OCI-LY3 (cell line): Measurements from ENCODE around the gene ACOT7.

Experiments used
- H2AFZ ChIP-seq: fragments of 200-600, 300-600 bp; shearing (Covaris generic); 2 replicates; pipeline ENCODE4 v1.6.0; 2014; ENCODE audit warnings: antibody characterized with exemption, low read depth, low read length
- H3K27ac ChIP-seq: fragments of 200-600, 300-600 bp; sonication (generic); 2 replicates; pipeline ENCODE4 v1.5.1; 2014; ENCODE audit warnings: mild to moderate bottlenecking, low read length, moderate library complexity, mixed read lengths
- H3K27me3 ChIP-seq: fragments of 200-600, 300-600 bp; sonication (generic); 2 replicates; pipeline ENCODE4 v1.6.1; 2014; ENCODE audit warnings: low read depth, low read length, mixed read lengths
- H3K36me3 ChIP-seq: fragments of 200-600, 300-600 bp; sonication (generic); replicated peaks from 2 replicates; pipeline ENCODE3; 2014; ENCODE audit warnings: low read depth, low read length, mixed read lengths
- H3K4me1 ChIP-seq: fragments of 300-600, 200-600 bp; sonication (generic); 2 replicates; pipeline ENCODE4 v1.6.1; 2014; ENCODE audit warnings: low read length, mixed read lengths
- H3K4me2 ChIP-seq: fragments of 200-600, 300-600 bp; sonication (generic); 2 replicates; pipeline ENCODE4 v1.6.1; 2014; ENCODE audit warnings: low read length, mixed read lengths
- H3K4me3 ChIP-seq: fragments of 300-600, 200-600 bp; sonication (generic); 2 replicates; pipeline ENCODE4 v1.5.1; 2014; ENCODE audit warnings: antibody characterized with exemption, mild to moderate bottlenecking, low read length, moderate library complexity
- H3K79me2 ChIP-seq: fragments of 300-600, 200-600 bp; shearing (Covaris generic); 2 replicates; pipeline ENCODE4 v1.6.1; 2014; ENCODE audit warnings: mild to moderate bottlenecking, low read length, mixed read lengths
- H3K9ac ChIP-seq: fragments of 300-600, 200-600 bp; shearing (Covaris generic); 2 replicates; pipeline ENCODE4 v1.6.0; 2014; ENCODE audit warnings: mild to moderate bottlenecking, low read length, moderate library complexity
- H3K9me3 ChIP-seq: fragments of 200-600, 300-600 bp; shearing (Covaris generic); 2 replicates; pipeline ENCODE4 v1.6.1; 2014; ENCODE audit warnings: low read length, mixed read lengths; ENCODE audit not compliant: insufficient read depth
- H4K20me1 ChIP-seq: fragments of 200-600, 300-600 bp; sonication (generic); 2 replicates; pipeline ENCODE4 v1.6.1; 2016; ENCODE audit warnings: low read length, mixed read lengths; ENCODE audit not compliant: insufficient read depth
- EZH2phosphoT487 ChIP-seq: fragments of 200-600 bp; shearing (Covaris generic); IDR thresholded peaks from 2 replicates; pipeline ENCODE4 v1.6.1; 2018; ENCODE audit warnings: antibody characterized with exemption, mixed run types, low read depth
- TF ChIP-seq, protein P1 (sequence below): fragments of 200-600, 300-600 bp; sonication (generic); IDR thresholded peaks from 2 replicates; pipeline ENCODE4 v1.5.1; 2014; ENCODE audit warnings: antibody characterized with exemption, low read length, low read depth

ACOT7 gene

DNA sequence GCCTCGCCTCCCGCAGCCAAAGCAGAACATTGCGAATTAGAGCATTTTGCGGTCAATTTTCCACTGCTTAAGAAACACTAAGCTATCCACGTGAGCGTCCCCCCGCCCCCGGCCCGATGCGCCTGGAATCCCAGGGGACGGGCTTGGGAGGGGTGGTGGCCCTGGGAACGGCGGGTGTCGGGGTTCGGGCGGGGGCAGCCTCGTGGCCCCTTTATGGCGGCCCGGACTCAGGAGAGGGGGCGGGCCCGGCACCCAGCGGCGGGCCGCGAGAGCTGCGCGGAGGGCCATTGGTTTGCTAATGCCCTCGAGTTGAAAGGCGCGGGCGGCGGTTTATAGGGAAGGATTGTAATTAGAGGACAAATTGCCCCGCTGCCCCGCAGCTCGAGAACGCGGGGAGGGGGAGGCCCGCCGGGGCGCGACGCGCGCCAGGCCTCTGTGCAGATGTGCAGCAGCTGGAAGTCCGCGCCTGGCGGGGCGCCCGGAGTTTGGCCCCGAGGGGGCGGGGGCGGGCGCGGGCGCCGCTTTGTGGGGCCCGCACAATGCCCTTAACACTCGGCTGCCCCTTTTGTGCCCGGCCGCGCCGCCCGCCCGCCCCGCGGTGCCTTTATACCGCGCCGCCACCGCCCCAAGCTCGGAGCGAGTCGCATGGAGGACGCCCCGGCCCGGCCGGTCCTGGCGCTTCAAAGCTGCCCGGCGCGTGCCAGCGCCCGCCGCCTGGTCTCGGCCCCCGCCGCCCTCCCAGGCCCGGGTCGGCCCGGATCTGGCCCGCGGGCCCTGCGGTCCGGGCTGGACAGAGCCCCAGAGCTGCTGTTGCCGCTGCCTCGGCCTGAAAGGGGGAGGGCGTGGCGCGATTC is 151.5 kb downstream of the ACOT7 start:
- Histone ChIP-seq H3K4me1 (peaks cover 4% of the 10 kb centered on the region; the same call in 1 of the 2 replicates), H3K9me3 (no peaks in the 10 kb centered on the region), H3K36me3 (no peaks in the 10 kb centered on the region), H4K20me1 (no peaks in the 10 kb centered on the region), H3K27ac (no peak overlapping the region), H3K4me2 (no peak overlapping the region), H3K4me3 (no peak overlapping the region), H3K79me2 (no peaks in the 10 kb centered on the region), H3K27me3 (no peaks in the 10 kb centered on the region), H3K9ac (no peak overlapping the region), H2AFZ (no peak overlapping the region)
- TF ChIP-seq EZH2phosphoT487 = no peak
- TF ChIP-seq, protein P1, sequence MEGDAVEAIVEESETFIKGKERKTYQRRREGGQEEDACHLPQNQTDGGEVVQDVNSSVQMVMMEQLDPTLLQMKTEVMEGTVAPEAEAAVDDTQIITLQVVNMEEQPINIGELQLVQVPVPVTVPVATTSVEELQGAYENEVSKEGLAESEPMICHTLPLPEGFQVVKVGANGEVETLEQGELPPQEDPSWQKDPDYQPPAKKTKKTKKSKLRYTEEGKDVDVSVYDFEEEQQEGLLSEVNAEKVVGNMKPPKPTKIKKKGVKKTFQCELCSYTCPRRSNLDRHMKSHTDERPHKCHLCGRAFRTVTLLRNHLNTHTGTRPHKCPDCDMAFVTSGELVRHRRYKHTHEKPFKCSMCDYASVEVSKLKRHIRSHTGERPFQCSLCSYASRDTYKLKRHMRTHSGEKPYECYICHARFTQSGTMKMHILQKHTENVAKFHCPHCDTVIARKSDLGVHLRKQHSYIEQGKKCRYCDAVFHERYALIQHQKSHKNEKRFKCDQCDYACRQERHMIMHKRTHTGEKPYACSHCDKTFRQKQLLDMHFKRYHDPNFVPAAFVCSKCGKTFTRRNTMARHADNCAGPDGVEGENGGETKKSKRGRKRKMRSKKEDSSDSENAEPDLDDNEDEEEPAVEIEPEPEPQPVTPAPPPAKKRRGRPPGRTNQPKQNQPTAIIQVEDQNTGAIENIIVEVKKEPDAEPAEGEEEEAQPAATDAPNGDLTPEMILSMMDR = no peak

DNA sequence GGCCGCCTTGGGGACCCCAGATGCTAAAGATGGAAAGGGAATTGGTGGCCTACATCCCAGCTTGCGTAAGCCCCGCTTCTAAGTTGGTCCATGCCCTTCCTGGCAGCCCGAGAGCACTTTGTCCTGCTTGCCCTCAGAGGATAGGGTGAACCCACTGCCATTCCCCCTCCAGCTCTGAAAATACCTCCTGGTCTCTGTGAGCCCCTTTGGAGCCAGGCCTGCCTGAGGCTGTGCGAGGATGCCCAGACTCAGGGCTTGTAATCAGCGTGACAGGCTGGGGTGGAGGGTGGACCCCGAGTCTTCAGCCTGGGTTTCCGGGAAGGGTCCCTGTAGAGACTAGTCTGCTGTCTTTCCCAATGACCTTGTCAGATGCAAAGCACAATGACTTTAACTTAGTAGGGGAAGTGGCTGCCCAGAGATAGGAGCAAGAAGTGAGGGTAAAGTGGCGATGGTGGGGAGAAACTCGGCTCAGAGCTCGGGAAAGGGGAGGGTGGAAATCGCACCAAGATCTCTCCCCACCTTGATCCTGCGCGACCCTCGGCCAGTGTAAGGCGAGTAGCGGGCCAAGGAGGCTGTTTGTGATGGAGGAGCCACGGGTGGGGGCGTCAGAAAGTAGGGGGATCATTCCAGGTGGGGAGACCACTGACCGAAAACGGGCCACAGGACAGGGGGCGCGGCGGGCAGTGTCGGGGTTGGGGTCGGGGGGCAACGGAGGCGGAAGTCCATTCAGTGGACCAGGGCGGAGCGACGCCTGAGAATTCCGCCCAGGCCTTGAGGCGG is 152.3 kb downstream of the ACOT7 start:
- no peak overlapping the region for H3K4me3 ChIP-seq
- H3K4me1 ChIP-seq = peaks cover under 1% of the 10 kb centered on the region; the same call in 1 of the 2 replicates
- H4K20me1 ChIP-seq = no peaks in the 10 kb centered on the region
- no peak overlapping the region for H3K9ac ChIP-seq
- no peak overlapping the region for H2AFZ ChIP-seq
- no peaks in the 10 kb centered on the region for H3K27me3 ChIP-seq
- no peak overlapping the region for H3K4me2 ChIP-seq
- H3K36me3 ChIP-seq = no peaks in the 10 kb centered on the region
- H3K27ac ChIP-seq = no peak overlapping the region
- TF ChIP-seq, protein P1 = no peak
- TF ChIP-seq EZH2phosphoT487 = no peak
- no peaks in the 10 kb centered on the region for H3K79me2 ChIP-seq
- no peaks in the 10 kb centered on the region for H3K9me3 ChIP-seq

- Histone ChIP-seq H3K9ac (no peak overlapping the region), H3K4me2 (no peak overlapping the region), H3K36me3 (no peaks in the 10 kb centered on the region), H3K27ac (no peak overlapping the region), H3K4me3 (no peak overlapping the region), H2AFZ (no peak overlapping the region), H3K79me2 (peaks cover 6% of the 10 kb centered on the region), H4K20me1 (no peaks in the 10 kb centered on the region), H3K9me3 (no peaks in the 10 kb centered on the region), H3K27me3 (no peaks in the 10 kb centered on the region), H3K4me1 (no peaks in the 10 kb centered on the region)
- no peak for TF ChIP-seq EZH2phosphoT487
- TF ChIP-seq, protein P1 = no peak
Observed at GRCh38 chr1:6239950-6240768, 153.4 kb downstream of the ACOT7 start.
